PC-9 (cell line): ENCODE data around the gene R3HDM2.
"Not testable (repeated sequence)": the region's sequence is repeated elsewhere in the genome, so short reads cannot be mapped to it uniquely, and the experiment has no call there.

Source experiments
- CTCF ChIP-seq: fragments of 200-600 bp; sonication (generic); conservative IDR thresholded peaks from 2 replicates; pipeline ENCODE4 v1.6.1; 2017; ENCODE audit warnings: mixed run types, antibody characterized with exemption, mild to moderate bottlenecking, moderate library complexity
- EZH2 ChIP-seq: fragments of 200-600 bp; sonication (generic); IDR thresholded peaks from 2 replicates; pipeline ENCODE4 v1.8.0; 2017; ENCODE audit warnings: antibody characterized with exemption, low read depth

GRCh38 chr12:57282073-57282472 is 148.8 kb downstream of the R3HDM2 start:
- TF ChIP-seq CTCF, EZH2: not testable (repeated sequence)
